GM10847 (cell line): ENCODE results near the gene HAUS7.

Experiments used
- POLR2A ChIP-seq: IDR thresholded peaks from 2 replicates; pipeline ENCODE4 v1.6.1; 2011; ENCODE audit not compliant: insufficient read length; ENCODE audit errors: extremely low read depth

Gene HAUS7

DNA sequence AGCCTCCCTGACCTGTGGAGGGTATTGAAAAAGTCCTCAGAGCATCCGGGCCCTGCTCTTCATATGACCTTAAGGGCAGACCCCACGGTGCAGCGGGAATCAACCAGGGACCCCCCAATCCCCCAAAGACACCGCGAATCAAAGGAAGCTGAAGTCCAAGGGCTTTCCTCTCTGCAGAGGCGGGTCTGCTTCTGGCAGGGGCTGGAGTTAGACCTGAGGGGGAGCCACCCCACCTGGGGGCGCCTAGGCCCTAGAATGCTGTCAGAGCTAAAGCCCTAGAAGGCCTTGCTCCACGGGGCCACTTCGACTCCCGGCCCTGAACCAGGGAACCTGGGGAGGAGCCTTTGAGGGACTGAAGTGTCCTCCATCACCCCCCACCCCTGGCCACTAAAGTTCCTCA is 2.8 kb upstream of the HAUS7 start:
- TF ChIP-seq POLR2A, result no peak

DNA sequence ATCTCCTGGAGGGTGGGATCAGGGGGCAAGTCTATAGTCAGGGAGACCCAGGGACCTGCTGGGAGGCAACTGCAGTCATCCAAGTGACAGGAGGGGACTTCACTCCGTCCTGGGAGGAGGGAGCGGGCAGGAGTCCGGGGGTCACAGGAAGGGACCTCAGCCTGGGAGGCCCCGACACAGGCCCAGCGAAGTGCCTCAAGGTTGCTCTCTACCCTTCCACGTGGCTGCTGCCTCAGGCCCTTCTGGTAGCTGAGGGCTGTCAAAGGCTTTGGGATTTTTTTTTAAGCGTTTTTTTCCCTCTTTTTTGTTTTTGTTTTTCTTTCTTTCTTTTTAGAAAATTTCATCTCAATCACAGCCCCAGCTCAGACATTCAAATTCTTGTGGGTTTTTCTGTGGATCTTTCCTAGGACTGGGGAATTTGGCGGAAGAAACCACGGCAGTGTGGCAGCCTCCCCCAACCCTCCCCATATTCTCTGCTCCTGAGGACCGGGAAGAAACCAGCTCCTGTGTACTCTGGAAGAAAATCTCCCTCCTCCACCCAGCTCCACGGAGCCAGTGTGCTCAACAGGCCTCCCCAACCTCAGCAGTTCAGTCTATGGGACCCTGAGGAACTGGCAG is 1.4 kb upstream of the HAUS7 start:
- TF ChIP-seq POLR2A, result no peak

DNA sequence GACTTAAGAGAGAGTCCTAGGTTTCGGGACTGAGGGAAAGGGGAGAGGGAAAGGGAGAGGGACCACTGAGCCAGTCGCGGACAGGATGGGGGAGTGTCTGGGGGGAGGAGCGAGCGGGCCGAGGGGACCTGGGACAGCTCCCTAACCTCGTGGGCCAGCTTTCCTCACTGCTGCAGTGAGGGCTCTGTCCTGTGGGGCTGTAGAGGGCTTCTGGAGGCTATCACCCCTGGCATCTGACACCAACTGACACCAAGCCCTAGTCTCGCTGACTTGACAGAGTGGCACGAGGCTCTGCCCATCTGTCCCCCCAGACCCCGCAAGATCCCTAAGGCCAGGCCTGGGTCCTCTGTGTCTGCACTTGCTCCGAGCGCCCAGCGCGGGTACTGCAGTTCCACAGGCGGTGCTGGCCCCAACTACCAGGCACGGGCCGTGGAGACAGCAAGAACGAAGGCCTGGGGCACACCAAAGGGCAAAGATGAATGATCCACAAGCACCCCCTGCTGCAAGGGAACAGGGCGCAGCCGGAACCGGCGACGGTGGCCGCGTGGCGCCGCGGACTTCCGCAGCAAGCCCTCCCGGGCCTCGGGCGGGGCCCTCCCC is 465 bp downstream of the HAUS7 start:
- no peak for TF ChIP-seq POLR2A

GRCh38 chrX:153468008-153468580 is 2.3 kb downstream of the HAUS7 start:
- TF ChIP-seq POLR2A, result no peak

GRCh38 chrX:153465691-153466380 is 4.5 kb downstream of the HAUS7 start:
- TF ChIP-seq POLR2A, result no peak

DNA sequence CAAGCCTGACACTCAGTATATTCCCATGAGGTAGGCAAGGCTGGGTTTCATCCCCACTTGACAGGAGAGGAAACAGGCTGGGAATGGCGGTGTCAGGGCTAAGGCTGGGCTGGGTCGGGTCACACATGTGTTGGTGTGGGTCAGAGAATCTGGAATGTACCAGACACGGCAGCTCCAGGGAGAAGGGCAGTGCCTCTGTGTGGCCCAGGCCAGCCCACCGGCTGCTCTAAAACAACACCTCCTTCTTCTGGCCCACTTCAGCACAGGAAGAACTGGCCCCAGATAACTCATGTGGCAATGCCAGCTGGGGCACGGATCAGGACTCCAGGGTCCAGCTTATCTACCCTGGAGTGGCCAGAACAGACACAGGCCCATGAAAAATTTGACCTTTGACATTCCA is 6.3 kb downstream of the HAUS7 start:
- TF ChIP-seq POLR2A, result no peak

GRCh38 chrX:153463556-153463955 is 6.8 kb downstream of the HAUS7 start:
- TF ChIP-seq POLR2A, result no peak

DNA sequence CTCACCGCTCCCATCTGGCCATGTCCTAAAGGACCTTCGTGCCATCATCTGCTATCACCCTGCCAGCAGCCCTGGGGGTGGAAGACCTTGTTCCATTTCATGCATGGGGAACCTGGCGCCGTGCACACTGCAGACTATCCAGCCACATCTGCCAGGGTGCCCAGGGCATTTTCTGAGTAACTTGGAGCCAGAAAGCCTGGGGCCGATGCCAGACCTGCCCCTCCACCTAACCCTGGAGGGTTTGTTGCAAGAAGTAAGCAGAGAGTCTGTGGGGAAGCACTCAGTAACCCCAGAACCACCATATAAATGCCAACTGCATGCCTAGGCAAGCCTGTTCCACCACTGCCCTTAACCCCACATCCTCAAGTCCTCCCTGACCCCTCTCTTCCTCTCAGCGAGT is 7.3 kb downstream of the HAUS7 start:
- no peak for TF ChIP-seq POLR2A

- no peak for TF ChIP-seq POLR2A
These were observed 8.1 kb downstream of the HAUS7 start for GRCh38 chrX:153462291-153462690.

DNA sequence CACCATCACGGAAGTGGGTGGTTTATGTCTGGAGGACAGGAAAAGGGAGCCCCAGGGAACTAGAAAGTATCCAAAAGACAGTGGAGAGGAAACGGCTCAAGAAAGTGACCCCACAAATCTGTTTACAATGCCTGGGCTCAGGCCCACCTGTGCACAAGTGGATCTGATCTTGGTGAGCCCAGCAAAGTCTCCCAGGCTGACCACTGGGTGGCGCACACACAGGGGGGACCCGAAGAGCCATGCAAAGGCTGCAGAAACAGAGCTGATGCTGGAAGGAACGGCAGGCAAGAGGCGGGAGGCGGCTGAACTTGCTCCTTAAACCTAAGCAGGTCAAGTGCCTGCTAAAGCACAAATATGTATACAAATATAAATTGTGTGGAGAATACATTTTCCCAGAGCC is 9.6 kb downstream of the HAUS7 start:
- TF ChIP-seq POLR2A, result no peak

- TF ChIP-seq POLR2A, result no peak
These were observed 10.4 kb downstream of the HAUS7 start for GRCh38 chrX:153459986-153460385.

DNA sequence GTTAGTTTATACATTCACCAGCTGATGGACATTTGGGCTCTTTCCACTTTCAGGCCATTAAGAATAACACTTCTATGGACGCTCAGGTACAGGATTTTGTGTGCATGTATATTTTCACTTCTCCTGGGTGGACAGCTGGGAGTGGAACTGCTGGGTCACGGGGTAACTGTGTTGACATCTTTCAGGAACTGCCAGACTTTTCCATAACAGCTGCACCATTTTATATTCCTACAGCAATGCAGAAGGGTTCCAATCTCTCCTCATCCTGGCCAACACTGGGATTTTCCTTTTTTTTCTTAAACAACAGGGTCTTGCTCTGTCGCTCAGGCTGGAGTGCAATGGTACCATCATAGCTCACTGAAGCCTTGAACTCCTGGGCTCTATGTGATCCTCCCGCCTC is 11.9 kb downstream of the HAUS7 start:
- TF ChIP-seq POLR2A, result no peak

GRCh38 chrX:153457827-153458466 is 12.4 kb downstream of the HAUS7 start:
- no peak for TF ChIP-seq POLR2A

GRCh38 chrX:153457136-153457825 is 13.1 kb downstream of the HAUS7 start:
- no peak for TF ChIP-seq POLR2A

- TF ChIP-seq POLR2A, result no peak
These were observed 13.7 kb downstream of the HAUS7 start for GRCh38 chrX:153456704-153457103.
